ENCODE measurements around the gene CCDC159.

DNA sequence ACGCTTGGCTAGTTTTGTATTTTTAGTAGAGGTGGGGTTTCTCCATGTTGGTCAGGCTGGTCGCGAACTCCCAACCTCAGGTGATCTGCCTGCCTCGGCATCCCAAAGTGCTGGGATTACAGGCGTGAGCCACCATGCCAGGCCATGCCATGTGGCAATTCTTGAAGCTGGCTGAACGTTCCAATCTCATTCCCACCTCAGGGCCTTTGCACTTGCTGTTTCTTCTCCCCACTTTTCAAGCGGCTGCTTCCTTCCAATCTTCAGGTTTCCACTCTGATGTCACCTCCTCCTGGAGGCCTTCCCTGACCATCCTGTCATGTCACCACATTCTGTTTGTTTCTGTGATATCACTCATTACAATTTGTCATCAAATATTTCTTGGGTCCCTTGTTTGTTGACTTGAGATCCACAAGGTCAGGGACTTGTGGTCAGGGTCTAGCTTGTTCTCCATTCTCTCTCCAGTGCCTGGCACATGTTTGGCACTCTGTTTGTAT, 33.6 kb downstream of the CCDC159 start:
- TF ChIP-seq, protein P1, sequence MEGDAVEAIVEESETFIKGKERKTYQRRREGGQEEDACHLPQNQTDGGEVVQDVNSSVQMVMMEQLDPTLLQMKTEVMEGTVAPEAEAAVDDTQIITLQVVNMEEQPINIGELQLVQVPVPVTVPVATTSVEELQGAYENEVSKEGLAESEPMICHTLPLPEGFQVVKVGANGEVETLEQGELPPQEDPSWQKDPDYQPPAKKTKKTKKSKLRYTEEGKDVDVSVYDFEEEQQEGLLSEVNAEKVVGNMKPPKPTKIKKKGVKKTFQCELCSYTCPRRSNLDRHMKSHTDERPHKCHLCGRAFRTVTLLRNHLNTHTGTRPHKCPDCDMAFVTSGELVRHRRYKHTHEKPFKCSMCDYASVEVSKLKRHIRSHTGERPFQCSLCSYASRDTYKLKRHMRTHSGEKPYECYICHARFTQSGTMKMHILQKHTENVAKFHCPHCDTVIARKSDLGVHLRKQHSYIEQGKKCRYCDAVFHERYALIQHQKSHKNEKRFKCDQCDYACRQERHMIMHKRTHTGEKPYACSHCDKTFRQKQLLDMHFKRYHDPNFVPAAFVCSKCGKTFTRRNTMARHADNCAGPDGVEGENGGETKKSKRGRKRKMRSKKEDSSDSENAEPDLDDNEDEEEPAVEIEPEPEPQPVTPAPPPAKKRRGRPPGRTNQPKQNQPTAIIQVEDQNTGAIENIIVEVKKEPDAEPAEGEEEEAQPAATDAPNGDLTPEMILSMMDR (IDR thresholded peaks at IDR 0.05; ENCODE audit: insufficient read depth, low read length, poor library complexity, severe bottlenecking): no peak
- TF ChIP-seq EZH2phosphoT487 (conservative IDR thresholded peaks at IDR 0.05; ENCODE audit: low read length): no peak

Measured in SU-DHL-6 (cell line).